B cell (primary cell): ENCODE measurements around the gene TRPM1. TPM values are rescaled to one million over a fixed set of nuclear protein-coding genes. Genes with fewer than 3 reads are reported as not detected.

Source experiments
- ATAC-seq: fragments of 200-7000 bp; cut with Tn5 transposase; one replicate; pipeline ENCODE4 v1.10.0; 2021; ENCODE audit warnings: low read depth, mild to moderate bottlenecking, moderate number of reproducible peaks, moderate library complexity
- CTCF ChIA-PET: fragments of 350-600 bp; sonication (Branson Sonifier 250); formaldehyde crosslinking; loops from one replicate; lab custom pipeline; 2021; ENCODE audit warnings: antibody characterized with exemption, inconsistent platforms; lab: Charles Lee
- POLR2A ChIA-PET: fragments of 350-600 bp; sonication (Branson Sonifier 250); formaldehyde crosslinking; loops from one replicate; lab custom pipeline; 2021; ENCODE audit warnings: antibody characterized with exemption; lab: Charles Lee
- DNase-seq: peaks from one replicate; pipeline ENCODE4 v3.0.0; 2013
- H2AFZ ChIP-seq: 2 replicates; pipeline ENCODE4 v1.6.1; 2012; ENCODE audit warnings: mild to moderate bottlenecking, low read depth, low read length; ENCODE audit not compliant: insufficient read depth, poor library complexity, severe bottlenecking
- H3K27ac ChIP-seq, 2 donors: 1 replicate in 1 of 2; 2 replicates in 1 of 2; pipeline ENCODE4 v1.5.1; 2012 to 2013; ENCODE audit warnings: low read length in 2 of 2, mild to moderate bottlenecking in 2 of 2, moderate library complexity in 1 of 2
- H3K27me3 ChIP-seq, 4 experiments: fragments of 200-600 bp in 1 of 4; sonication (generic) in 1 of 4; replicated peaks in 1 of 4; 1 replicate in 2 of 4; 2 replicates in 2 of 4; pipeline versions ENCODE4 v1.6.1 to v1.7.0; 2013 to 2016; ENCODE audit warnings: low read length in 3 of 4, mild to moderate bottlenecking in 2 of 4, mixed read lengths in 1 of 4, moderate library complexity in 1 of 4; ENCODE audit not compliant: insufficient read depth in 4 of 4, control insufficient read depth in 3 of 4; ENCODE audit errors: control extremely low read depth in 1 of 4
- H3K36me3 ChIP-seq, 2 experiments: replicated peaks in 1 of 2; 1 replicate in 1 of 2; 2 replicates in 1 of 2; pipeline versions ENCODE4 v1.6.1 to v1.7.1; 2013; ENCODE audit warnings: low read length in 1 of 2; ENCODE audit not compliant: insufficient read depth in 2 of 2, control insufficient read depth in 1 of 2; ENCODE audit errors: control extremely low read depth in 1 of 2, extremely low read depth in 1 of 2
- H3K4me1 ChIP-seq, 2 donors: fragments of 200-600 bp in 1 of 2; sonication (generic) in 1 of 2; 1 replicate in 1 of 2; 2 replicates in 1 of 2; pipeline versions ENCODE4 v1.5.1 to v1.6.1; 2013 to 2017; ENCODE audit warnings: low read length in 2 of 2; ENCODE audit not compliant: control insufficient read depth in 2 of 2, insufficient read depth in 2 of 2
- H3K4me2 ChIP-seq: replicated peaks from 2 replicates; pipeline ENCODE3; 2012; ENCODE audit warnings: mild to moderate bottlenecking, low read depth, low read length; ENCODE audit not compliant: poor library complexity, severe bottlenecking
- H3K4me3 ChIP-seq, 5 experiments: fragments of 200-600 bp in 1 of 5; sonication (generic) in 1 of 5; 1 replicate in 3 of 5; 2 replicates in 2 of 5; pipeline versions ENCODE4 v1.5.1 to v1.7.0; 2011 to 2016; ENCODE audit warnings: low read length in 4 of 5, mild to moderate bottlenecking in 4 of 5, low read depth in 2 of 5, control low read depth in 1 of 5, moderate library complexity in 1 of 5; ENCODE audit not compliant: insufficient read depth in 1 of 5; ENCODE audit errors: control extremely low read depth in 1 of 5, extremely low read depth in 1 of 5
- H3K79me2 ChIP-seq: fragments of 200-600 bp; sonication (generic); one replicate; pipeline ENCODE4 v1.6.0; 2016; ENCODE audit warnings: low read length; ENCODE audit not compliant: control insufficient read depth, insufficient read depth
- H3K9ac ChIP-seq: fragments of 200-600 bp; sonication (generic); 2 replicates; pipeline ENCODE4 v1.6.1; 2017; ENCODE audit warnings: mild to moderate bottlenecking, low read length, moderate library complexity
- H3K9me3 ChIP-seq, 3 donors: one replicate each; pipeline versions ENCODE4 v1.6.1 to v1.7.1; 2013; ENCODE audit warnings: low read length in 2 of 3; ENCODE audit not compliant: control insufficient read depth in 2 of 3, insufficient read depth in 1 of 3; ENCODE audit errors: control extremely low read depth in 1 of 3
- H4K20me1 ChIP-seq: 2 replicates; pipeline ENCODE4 v1.6.0; 2012; ENCODE audit warnings: mild to moderate bottlenecking, low read length; ENCODE audit not compliant: insufficient read depth, control insufficient read depth, poor library complexity, severe bottlenecking
- H3K27ac Mint-ChIP-seq: one replicate; pipeline ENCODE4 v1.8.0; 2021; ENCODE audit warnings: mixed read lengths
- H3K27me3 Mint-ChIP-seq: one replicate; pipeline ENCODE4 v1.8.0; 2021; ENCODE audit warnings: mixed read lengths
- H3K4me1 Mint-ChIP-seq: one replicate; pipeline ENCODE4 v1.8.0; 2021; ENCODE audit warnings: mixed read lengths
- H3K4me3 Mint-ChIP-seq: one replicate; pipeline ENCODE4 v1.8.0; 2021; ENCODE audit warnings: mixed read lengths
- H3K9me3 Mint-ChIP-seq: one replicate; pipeline ENCODE4 v1.8.0; 2022; ENCODE audit warnings: mixed read lengths; ENCODE audit not compliant: insufficient read depth
- CTCF ChIP-seq: fragments of 200-600 bp; IDR thresholded peaks from one replicate; pipeline ENCODE4 v1.8.0; 2022; ENCODE audit warnings: antibody characterized with exemption, mild to moderate bottlenecking
- EZH2 ChIP-seq: IDR thresholded peaks from 2 replicates; pipeline ENCODE4 v1.6.1; 2012; ENCODE audit warnings: borderline replicate concordance, low read depth, mild to moderate bottlenecking, moderate library complexity, low read length; ENCODE audit not compliant: insufficient read depth, poor library complexity, severe bottlenecking
- WGBS: methylation state at CpG from one replicate; pipeline ENCODE4 v1.1.5; 2013; ENCODE audit warnings: missing lambda C conversion rate; ENCODE audit not compliant: insufficient coverage; 5-methylcytosine and 5-hydroxymethylcytosine counted together
- intact Hi-C: fragments of 100-400 bp; cut with micrococcal nuclease; formaldehyde crosslinking; loops from one replicate; pipeline ENCODE4 v1.10.0; 2022
- polyA plus RNA-seq: library from polyadenylated mRNA; depleted of rRNA; stranded (reverse); fragments of >200 nt; gene quantifications from 2 replicates; pipeline ENCODE4 v1.2.3, GENCODE V29; 2012
- total RNA-seq, 2 donors: library from RNA; stranded (reverse); fragments of 120-200 nt in 1 of 2; gene quantifications; 1 replicate in 1 of 2; 2 replicates in 1 of 2; pipeline versions ENCODE4 v1.2.3 to v1.2.4, GENCODE V29; 2013 to 2022

TRPM1 gene
- total and polyA plus RNA-seq, 2 donors (not counting 1 experiment from before 2014, with no cell fraction given), result 0.07 TPM; not detected in 1

- H3K4me1 ChIP-seq, result peaks cover 44 to 45% of the 10 kb centered on the region in 2 donors
- no peak for DNase-seq
- H3K4me3 Mint-ChIP-seq, result no peak overlapping the region
- POLR2A ChIA-PET, result no interaction called here
- H3K9me3 Mint-ChIP-seq, result no peaks in the 10 kb centered on the region
- H3K36me3 ChIP-seq, result no peaks in the 10 kb centered on the region
- H3K9me3 ChIP-seq, result peaks cover 0 to 12% (median 0%) of the 10 kb centered on the region in 3 donors
- no peak overlapping the region for H3K27ac ChIP-seq
- H3K4me3 ChIP-seq, result no peak overlapping the region
- H2AFZ ChIP-seq, result peak overlapping the region; percentile 50
- H3K27ac Mint-ChIP-seq, result no peak overlapping the region
- no peaks in the 10 kb centered on the region for H3K27me3 Mint-ChIP-seq
- no peaks in the 10 kb centered on the region for H4K20me1 ChIP-seq
- no peaks in the 10 kb centered on the region for H3K79me2 ChIP-seq
- H3K27me3 ChIP-seq, result no peaks in the 10 kb centered on the region
- H3K4me2 ChIP-seq, result peak overlapping the region; percentile 31
- no peak for ATAC-seq
- CTCF ChIA-PET, result no interaction called here
- intact Hi-C loops, result no loop called here
- TF ChIP-seq EZH2 (no peak), CTCF (no peak)
- whole genome bisulfite sequencing, result 93% methylated on average over 3 of the region's 5 CpGs
- peaks cover 64% of the 10 kb centered on the region for H3K4me1 Mint-ChIP-seq
- no peak overlapping the region for H3K9ac ChIP-seq
Measured at GRCh38 chr15:31020542-31020941, 81.0 kb downstream of the TRPM1 start.

GRCh38 chr15:31019986-31020385 lies 81.5 kb downstream of the TRPM1 start:
- Histone ChIP-seq H3K79me2 (no peaks in the 10 kb centered on the region), H2AFZ (peak overlapping the region; percentile 50), H4K20me1 (no peaks in the 10 kb centered on the region), H3K4me2 (no peak overlapping the region), H3K27ac (no peak overlapping the region), H3K27me3 (no peaks in the 10 kb centered on the region), H3K36me3 (no peaks in the 10 kb centered on the region), H3K4me1 (peaks cover 47 to 49% of the 10 kb centered on the region in 2 donors), H3K9me3 (peaks cover 0 to 12% (median 0%) of the 10 kb centered on the region in 3 donors), H3K4me3 (no peak overlapping the region), H3K9ac (no peak overlapping the region)
- H3K27ac Mint-ChIP-seq, result no peak overlapping the region
- no peaks in the 10 kb centered on the region for H3K27me3 Mint-ChIP-seq
- ATAC-seq, result no peak
- ChIA-PET POLR2A (no interaction called here), CTCF (no interaction called here)
- H3K4me1 Mint-ChIP-seq, result peaks cover 63% of the 10 kb centered on the region
- H3K4me3 Mint-ChIP-seq, result no peak overlapping the region
- intact Hi-C loops, result no loop called here
- TF ChIP-seq EZH2 (no peak), CTCF (no peak)
- no peak for DNase-seq
- WGBS, result 100% methylated on average over 3 of the region's 3 CpGs
- H3K9me3 Mint-ChIP-seq, result no peaks in the 10 kb centered on the region
